Measurements from ENCODE around the gene ARID3B.

DNA sequence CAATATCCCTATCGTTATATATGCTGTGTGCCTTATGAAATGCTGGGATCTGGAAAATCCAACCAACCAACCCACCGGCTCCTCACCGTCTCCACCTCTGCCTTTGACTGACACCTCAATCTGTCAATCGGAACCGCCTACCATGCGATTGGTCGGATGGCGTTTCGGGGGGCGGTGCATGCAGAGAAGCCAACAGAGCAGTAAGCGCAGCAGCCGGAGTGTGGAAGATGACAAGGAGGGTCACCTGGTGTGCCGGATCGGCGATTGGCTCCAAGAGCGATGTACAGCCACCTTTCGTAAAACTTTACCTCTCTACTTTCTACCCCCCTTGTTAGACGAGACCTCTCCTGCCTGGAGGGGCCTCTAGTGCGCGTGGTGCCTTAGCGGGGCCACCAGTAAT lies 80.9 kb downstream of the ARID3B start:
- TF ChIP-seq, protein P1, sequence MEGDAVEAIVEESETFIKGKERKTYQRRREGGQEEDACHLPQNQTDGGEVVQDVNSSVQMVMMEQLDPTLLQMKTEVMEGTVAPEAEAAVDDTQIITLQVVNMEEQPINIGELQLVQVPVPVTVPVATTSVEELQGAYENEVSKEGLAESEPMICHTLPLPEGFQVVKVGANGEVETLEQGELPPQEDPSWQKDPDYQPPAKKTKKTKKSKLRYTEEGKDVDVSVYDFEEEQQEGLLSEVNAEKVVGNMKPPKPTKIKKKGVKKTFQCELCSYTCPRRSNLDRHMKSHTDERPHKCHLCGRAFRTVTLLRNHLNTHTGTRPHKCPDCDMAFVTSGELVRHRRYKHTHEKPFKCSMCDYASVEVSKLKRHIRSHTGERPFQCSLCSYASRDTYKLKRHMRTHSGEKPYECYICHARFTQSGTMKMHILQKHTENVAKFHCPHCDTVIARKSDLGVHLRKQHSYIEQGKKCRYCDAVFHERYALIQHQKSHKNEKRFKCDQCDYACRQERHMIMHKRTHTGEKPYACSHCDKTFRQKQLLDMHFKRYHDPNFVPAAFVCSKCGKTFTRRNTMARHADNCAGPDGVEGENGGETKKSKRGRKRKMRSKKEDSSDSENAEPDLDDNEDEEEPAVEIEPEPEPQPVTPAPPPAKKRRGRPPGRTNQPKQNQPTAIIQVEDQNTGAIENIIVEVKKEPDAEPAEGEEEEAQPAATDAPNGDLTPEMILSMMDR (IDR thresholded peaks at IDR 0.05; ENCODE audit: poor library complexity), result no peak
- no peak for TF ChIP-seq EZH2phosphoT487 (IDR thresholded peaks at IDR 0.05; ENCODE audit: low read depth, severe bottlenecking, unreplicated experiment)
- TF ChIP-seq EZH2 (IDR thresholded peaks at IDR 0.05; ENCODE audit: borderline replicate concordance), result no peak
